ENCODE results near the gene PSD2. TPM values are rescaled to one million over a fixed set of nuclear protein-coding genes. Genes with fewer than 3 reads are reported as not detected.

The PSD2 gene
- total and polyA plus RNA-seq, 4 donors: 0.05 TPM; not detected in 3

DNA sequence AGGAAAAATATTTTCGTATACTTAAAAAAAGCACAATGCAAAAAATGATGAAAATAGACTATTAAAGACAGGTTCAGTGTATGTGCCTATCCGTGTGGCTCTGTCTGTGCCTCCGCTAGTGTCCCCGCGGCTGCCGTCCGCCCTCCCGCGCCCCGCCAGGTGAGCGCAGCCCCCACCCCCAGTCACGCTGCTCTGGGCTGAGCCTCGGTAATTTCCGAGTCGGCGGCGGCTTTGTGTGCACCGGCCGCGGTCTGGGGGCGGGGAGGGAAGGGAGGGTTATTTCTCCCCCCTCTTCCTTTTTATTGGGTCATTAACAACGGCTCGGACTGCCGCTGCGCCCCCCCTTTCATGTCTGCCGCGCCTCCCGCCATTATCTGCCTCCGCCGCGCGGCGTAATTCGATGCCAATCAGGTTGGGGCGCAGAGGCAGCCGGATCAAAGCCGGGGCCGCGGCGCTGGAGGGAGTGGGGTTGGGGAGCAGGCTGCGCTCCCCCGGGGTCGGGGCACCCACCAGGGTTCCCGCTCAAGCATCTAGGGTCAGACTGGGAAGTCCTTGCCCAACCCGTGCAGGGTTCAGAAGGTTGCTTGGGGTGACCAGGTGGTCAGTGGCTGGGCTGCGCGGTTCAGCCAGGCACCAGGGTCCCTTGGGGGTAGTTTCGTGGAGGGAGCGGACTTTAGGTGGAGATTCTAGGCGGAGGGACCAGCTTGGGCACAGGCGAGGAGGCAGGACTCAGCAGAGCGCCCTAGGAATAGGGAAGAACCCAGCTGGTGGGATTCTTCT is 39.5 kb upstream of the PSD2 start:
- H3K27ac ChIP-seq (ENCODE audit: low read depth in 1 of 2, low read length in 2 of 2): no peak overlapping the region
- H3K9ac ChIP-seq (ENCODE audit: low read depth in 1 of 2, low read length in 2 of 2): no peak overlapping the region
- DNase-seq (ENCODE audit: low spot score): no peak
- no peaks in the 10 kb centered on the region for H3K36me3 ChIP-seq (ENCODE audit: control insufficient read depth in 4 of 4, insufficient read depth in 3 of 4, low read depth in 1 of 4, low read length in 3 of 4)
- H3K4me3 ChIP-seq (ENCODE audit: low read depth in 1 of 3, low read length in 3 of 3): peak overlapping the region in 1 of 3 donors; percentile 9
- WGBS: 15% methylated on average over 52 of the region's 52 CpGs
- TF ChIP-seq JUND (IDR thresholded peaks at IDR 0.05) (no peak), ZBTB33 (IDR thresholded peaks at IDR 0.05) (no peak)
- no peaks in the 10 kb centered on the region for H3K9me3 ChIP-seq (ENCODE audit: control insufficient read depth in 4 of 4, low read length in 3 of 4)
- peaks cover 0 to 5% (median 2%) of the 10 kb centered on the region in 4 donors for H3K27me3 ChIP-seq (ENCODE audit: control insufficient read depth in 4 of 4, insufficient read depth in 4 of 4, low read length in 3 of 4)
- H3K4me1 ChIP-seq (ENCODE audit: control insufficient read depth in 4 of 4, insufficient read depth in 4 of 4, low read length in 3 of 4): no peaks in the 10 kb centered on the region

DNA sequence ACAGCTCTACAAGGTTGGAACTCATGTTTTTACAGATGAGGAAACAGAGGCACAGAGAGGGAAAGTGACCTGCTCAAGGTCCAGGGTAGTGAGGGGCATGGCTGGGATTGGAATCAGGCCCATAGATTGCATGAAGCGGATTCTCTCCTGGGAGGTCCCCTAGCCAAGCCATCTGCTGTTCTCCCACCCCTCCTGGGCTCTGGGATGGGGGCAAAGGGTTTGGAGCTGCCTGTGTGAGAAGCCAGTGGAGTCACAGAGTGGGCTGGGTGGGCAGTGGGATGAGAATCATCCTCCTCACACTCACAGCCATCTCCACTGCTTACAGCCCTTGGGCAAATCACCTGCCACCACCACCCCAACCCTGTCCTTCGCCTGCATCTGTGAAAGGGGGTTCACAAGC is 38.6 kb upstream of the PSD2 start:
- H3K4me1 ChIP-seq (ENCODE audit: control insufficient read depth in 4 of 4, insufficient read depth in 4 of 4, low read length in 3 of 4): no peaks in the 10 kb centered on the region
- H3K27me3 ChIP-seq (ENCODE audit: control insufficient read depth in 4 of 4, insufficient read depth in 4 of 4, low read length in 3 of 4): peaks cover 0 to 5% (median 2%) of the 10 kb centered on the region in 4 donors
- TF ChIP-seq FOXA1 (IDR thresholded peaks at IDR 0.05) (no peak), EGR1 (IDR thresholded peaks at IDR 0.05; ENCODE audit: low read depth in 2 of 2) (no peak), REST (IDR thresholded peaks at IDR 0.05) (no peak), RAD21 (IDR thresholded peaks at IDR 0.05) (no peak), ZBTB33 (IDR thresholded peaks at IDR 0.05) (no peak), HNF4A (conservative IDR thresholded peaks at IDR 0.05) (no peak), YY1 (IDR thresholded peaks at IDR 0.05) (no peak), NR2F2 (IDR thresholded peaks at IDR 0.05) (no peak), GABPA (IDR thresholded peaks at IDR 0.05 in 1 of 2, conservative IDR thresholded peaks at IDR 0.05 in 1 of 2) (no peak)
- DNase-seq (ENCODE audit: low spot score): no peak
- no peak overlapping the region for H3K9ac ChIP-seq (ENCODE audit: low read depth in 1 of 2, low read length in 2 of 2)
- 97% methylated on average over 2 of the region's 2 CpGs for WGBS
- H3K36me3 ChIP-seq (ENCODE audit: control insufficient read depth in 4 of 4, insufficient read depth in 3 of 4, low read depth in 1 of 4, low read length in 3 of 4): no peaks in the 10 kb centered on the region
- no peak overlapping the region for H3K4me3 ChIP-seq (ENCODE audit: low read depth in 1 of 3, low read length in 3 of 3)
- no peaks in the 10 kb centered on the region for H3K9me3 ChIP-seq (ENCODE audit: control insufficient read depth in 4 of 4, low read length in 3 of 4)
- no peak overlapping the region for H3K27ac ChIP-seq (ENCODE audit: low read depth in 1 of 2, low read length in 2 of 2)
